Stimulated activated CD4-positive, alpha-beta T cell treated with anti-CD3 and anti-CD28 coated beads, TNF-alpha, amount 100 ng/mL, for 1 hour (primary cell): ENCODE results near the gene SRPK2.
"Not testable (repeated sequence)": the region's sequence is repeated elsewhere in the genome, so short reads cannot be mapped to it uniquely, and the experiment has no call there.

Source experiments
- DNase-seq, 3 donors: peaks; one replicate each; pipeline ENCODE4 v3.0.0-alpha.2; 2020; ENCODE audit warnings: low read depth in 3 of 3, low spot score in 1 of 3

Gene SRPK2

GRCh38 chr7:105196473-105196872 is 192.2 kb downstream of the SRPK2 start:
- DNase-seq: no peak

GRCh38 chr7:105195891-105196290 is 192.8 kb downstream of the SRPK2 start:
- no peak for DNase-seq

GRCh38 chr7:105194959-105195358 is 193.8 kb downstream of the SRPK2 start:
- DNase-seq: not testable (repeated sequence)

- DNase-seq: no peak
These were observed 197.4 kb downstream of the SRPK2 start for GRCh38 chr7:105191331-105191730.

GRCh38 chr7:105189859-105190492 is 198.7 kb downstream of the SRPK2 start:
- DNase-seq: no peak

- no peak for DNase-seq
These were observed 200.5 kb downstream of the SRPK2 start for GRCh38 chr7:105188201-105188600.

- no peak for DNase-seq
These were observed 201.2 kb downstream of the SRPK2 start for GRCh38 chr7:105187302-105188169.

GRCh38 chr7:105185290-105186010 is 203.3 kb downstream of the SRPK2 start:
- DNase-seq: no peak

- no peak for DNase-seq
These were observed 208.7 kb downstream of the SRPK2 start for GRCh38 chr7:105180002-105180401.

- DNase-seq: no peak
These were observed 209.7 kb downstream of the SRPK2 start for GRCh38 chr7:105178928-105179541.

- no peak for DNase-seq
These were observed 210.5 kb downstream of the SRPK2 start for GRCh38 chr7:105178177-105178576.

- no peak for DNase-seq
These were observed 211.7 kb downstream of the SRPK2 start for GRCh38 chr7:105177026-105177425.

- DNase-seq: no peak
These were observed 215.1 kb downstream of the SRPK2 start for GRCh38 chr7:105173586-105173985.

- DNase-seq: no peak
These were observed 224.0 kb downstream of the SRPK2 start for GRCh38 chr7:105164751-105165150.

GRCh38 chr7:105163718-105164117 is 225.0 kb downstream of the SRPK2 start:
- no peak for DNase-seq

GRCh38 chr7:105161366-105161765 is 227.4 kb downstream of the SRPK2 start:
- no peak for DNase-seq

- no peak for DNase-seq
These were observed 231.4 kb downstream of the SRPK2 start for GRCh38 chr7:105157278-105157677.

GRCh38 chr7:105156731-105157130 is 232.0 kb downstream of the SRPK2 start:
- DNase-seq: no peak

- DNase-seq: no peak
These were observed 234.6 kb downstream of the SRPK2 start for GRCh38 chr7:105154084-105154483.

GRCh38 chr7:105153531-105153930 is 235.2 kb downstream of the SRPK2 start:
- DNase-seq: no peak

- no peak for DNase-seq
These were observed 237.6 kb downstream of the SRPK2 start for GRCh38 chr7:105151152-105151551.
